PC-9 (cell line): ENCODE measurements around the gene SIGLEC12.

ENCODE experiments used
- EZH2 ChIP-seq: fragments of 200-600 bp; sonication (generic); IDR thresholded peaks from 2 replicates; pipeline ENCODE4 v1.8.0; 2017; ENCODE audit warnings: antibody characterized with exemption, low read depth
- TF ChIP-seq, protein P1 (sequence below): fragments of 200-600 bp; sonication (generic); conservative IDR thresholded peaks from 2 replicates; pipeline ENCODE4 v1.6.1; 2017; ENCODE audit warnings: mixed run types, antibody characterized with exemption, mild to moderate bottlenecking, moderate library complexity

GRCh38 chr19:51471527-51471926 lies 30.1 kb downstream of the SIGLEC12 start:
- TF ChIP-seq, protein P1, sequence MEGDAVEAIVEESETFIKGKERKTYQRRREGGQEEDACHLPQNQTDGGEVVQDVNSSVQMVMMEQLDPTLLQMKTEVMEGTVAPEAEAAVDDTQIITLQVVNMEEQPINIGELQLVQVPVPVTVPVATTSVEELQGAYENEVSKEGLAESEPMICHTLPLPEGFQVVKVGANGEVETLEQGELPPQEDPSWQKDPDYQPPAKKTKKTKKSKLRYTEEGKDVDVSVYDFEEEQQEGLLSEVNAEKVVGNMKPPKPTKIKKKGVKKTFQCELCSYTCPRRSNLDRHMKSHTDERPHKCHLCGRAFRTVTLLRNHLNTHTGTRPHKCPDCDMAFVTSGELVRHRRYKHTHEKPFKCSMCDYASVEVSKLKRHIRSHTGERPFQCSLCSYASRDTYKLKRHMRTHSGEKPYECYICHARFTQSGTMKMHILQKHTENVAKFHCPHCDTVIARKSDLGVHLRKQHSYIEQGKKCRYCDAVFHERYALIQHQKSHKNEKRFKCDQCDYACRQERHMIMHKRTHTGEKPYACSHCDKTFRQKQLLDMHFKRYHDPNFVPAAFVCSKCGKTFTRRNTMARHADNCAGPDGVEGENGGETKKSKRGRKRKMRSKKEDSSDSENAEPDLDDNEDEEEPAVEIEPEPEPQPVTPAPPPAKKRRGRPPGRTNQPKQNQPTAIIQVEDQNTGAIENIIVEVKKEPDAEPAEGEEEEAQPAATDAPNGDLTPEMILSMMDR: no peak
- no peak for TF ChIP-seq EZH2
